Activated T-cell treated with anti-CD3 and anti-CD28 coated beads, Interleukin-2, amount 50 U/mL, for 48 hours (primary cell): ENCODE measurements around the gene BICD2.

ENCODE experiments used
- DNase-seq, 2 experiments: peaks; one replicate each; pipeline ENCODE4 v3.0.0-alpha.2; 2020

BICD2 gene

GRCh38 chr9:92713528-92713927, 51.1 kb downstream of the BICD2 start:
- peak in 1 of 2 experiments; percentile 12 for DNase-seq

DNA sequence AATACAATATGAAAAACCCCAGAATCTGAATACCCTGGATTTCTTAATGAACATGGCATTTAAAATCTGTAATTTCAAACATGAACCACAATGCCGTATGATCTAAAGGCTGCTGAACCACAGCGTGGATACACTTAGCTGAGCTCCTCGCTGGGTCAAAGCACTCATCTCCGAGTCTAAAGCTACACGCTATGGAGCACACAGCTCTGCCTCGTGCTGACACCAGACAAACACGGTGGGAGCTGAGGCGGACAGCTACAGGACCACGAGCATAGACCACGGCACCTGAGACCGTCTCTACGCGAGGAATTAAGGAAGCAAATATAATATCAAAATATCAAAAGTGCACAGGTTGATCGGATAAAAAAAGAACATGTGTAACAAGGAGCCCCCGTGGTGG, 51.9 kb downstream of the BICD2 start:
- peak in 1 of 2 experiments; percentile 9 for DNase-seq

GRCh38 chr9:92711844-92712243, 52.8 kb downstream of the BICD2 start:
- DNase-seq, result peak in 1 of 2 experiments; percentile 16

DNA sequence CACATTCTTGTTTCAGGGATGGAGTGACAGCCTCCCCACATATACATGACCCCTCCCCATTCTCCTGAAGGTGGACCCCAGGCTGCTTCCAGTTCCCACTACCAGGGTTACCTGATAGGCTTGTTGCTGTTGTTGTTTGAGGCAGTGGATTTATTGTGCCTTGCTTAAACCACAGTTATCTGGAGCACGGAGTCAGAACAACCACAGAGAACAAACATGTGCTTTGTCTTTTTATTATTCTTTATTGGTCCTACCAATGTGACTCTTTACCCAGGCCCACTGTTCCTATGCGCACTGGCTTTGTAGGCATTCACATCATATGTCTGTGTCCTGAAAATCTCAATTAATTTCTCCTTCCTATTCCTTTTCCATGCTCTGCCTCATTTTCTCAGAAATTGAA, 53.5 kb downstream of the BICD2 start:
- no peak for DNase-seq

DNA sequence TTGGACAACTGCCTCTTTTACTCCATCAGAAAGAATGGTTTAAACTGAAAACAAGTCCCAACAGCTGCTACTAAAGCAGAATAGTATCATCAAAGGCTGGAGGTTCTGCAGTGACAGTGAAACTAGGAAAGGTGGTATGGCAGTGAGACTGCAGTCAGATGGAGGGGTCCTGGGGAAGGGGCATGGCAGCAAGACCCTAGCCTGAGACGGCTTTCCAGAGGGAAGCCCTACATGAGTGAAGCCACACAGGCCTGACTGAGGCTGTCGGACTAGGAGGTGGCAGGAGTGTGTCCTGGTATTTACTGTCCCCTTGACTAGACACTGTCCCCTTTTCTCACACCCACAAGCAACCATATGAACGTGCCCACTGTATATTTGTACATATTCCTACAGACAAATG, 54.3 kb downstream of the BICD2 start:
- DNase-seq, result no peak

GRCh38 chr9:92709954-92710353, 54.7 kb downstream of the BICD2 start:
- DNase-seq, result no peak

DNA sequence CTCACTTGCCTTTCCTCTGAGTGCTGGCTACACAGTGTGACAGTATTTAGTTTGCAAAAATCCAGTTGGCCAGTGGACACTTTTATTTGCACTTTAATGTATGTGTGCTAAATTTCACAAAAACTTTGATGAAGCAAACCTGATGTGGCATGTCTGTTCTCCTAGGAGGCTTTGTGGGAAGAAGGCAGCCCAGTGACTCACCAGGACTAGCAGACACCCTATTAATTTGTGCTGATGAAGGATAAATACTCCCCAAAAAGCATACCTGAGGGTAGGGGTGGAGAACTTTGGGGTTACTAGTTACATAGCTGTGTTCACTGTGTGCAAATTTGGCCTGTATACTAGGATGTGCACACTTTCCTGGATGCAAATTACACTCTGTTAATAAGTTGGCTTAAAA, 55.4 kb downstream of the BICD2 start:
- DNase-seq, result no peak

GRCh38 chr9:92707530-92707929, 57.1 kb downstream of the BICD2 start:
- no peak for DNase-seq

GRCh38 chr9:92706218-92706940, 58.3 kb downstream of the BICD2 start:
- DNase-seq, result peak; percentile 60 to 63

- DNase-seq, result no peak
Measured at GRCh38 chr9:92704528-92704927, 60.1 kb downstream of the BICD2 start.

- DNase-seq, result no peak
Measured at GRCh38 chr9:92696619-92697018, 68.0 kb downstream of the BICD2 start.

DNA sequence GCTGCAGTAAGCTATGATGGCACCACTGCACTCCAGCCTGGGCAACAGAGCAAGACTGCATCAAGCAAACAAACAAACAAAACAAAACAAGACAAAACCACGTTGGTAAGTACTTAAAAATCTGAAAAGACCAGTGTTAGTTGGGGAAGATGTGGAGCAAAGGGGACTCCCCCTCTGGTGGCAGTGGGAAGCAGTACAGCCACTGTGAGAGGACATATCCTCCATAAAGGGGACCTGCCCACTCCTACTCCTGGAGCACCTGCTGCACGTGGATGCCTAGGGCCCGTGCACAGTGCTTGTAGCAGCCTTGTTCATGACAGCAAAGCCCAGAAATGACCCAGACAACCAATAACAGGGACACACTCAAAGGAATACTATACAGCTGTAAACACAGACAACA, 77.7 kb downstream of the BICD2 start:
- DNase-seq, result no peak

- DNase-seq, result no peak
Measured at GRCh38 chr9:92685022-92685421, 79.6 kb downstream of the BICD2 start.

DNA sequence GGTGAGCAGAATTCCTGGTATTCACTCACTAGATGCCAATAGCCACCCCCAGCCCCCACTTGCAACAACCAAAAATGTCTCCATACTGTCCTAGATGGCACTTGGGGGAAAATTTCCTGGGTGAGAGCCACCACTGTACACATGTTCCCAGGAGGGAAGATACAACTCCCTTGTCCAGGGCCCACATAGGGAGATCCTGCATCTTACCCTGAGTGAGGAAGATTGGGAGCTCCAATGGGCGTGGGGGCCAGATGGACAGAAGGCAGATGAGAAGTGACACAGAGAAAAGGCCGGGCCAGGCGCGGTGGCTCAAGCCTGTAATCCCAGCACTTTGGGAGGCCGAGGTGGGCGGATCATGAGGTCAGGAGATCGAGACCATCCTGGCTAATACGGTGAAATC, 82.4 kb downstream of the BICD2 start:
- DNase-seq, result no peak

DNA sequence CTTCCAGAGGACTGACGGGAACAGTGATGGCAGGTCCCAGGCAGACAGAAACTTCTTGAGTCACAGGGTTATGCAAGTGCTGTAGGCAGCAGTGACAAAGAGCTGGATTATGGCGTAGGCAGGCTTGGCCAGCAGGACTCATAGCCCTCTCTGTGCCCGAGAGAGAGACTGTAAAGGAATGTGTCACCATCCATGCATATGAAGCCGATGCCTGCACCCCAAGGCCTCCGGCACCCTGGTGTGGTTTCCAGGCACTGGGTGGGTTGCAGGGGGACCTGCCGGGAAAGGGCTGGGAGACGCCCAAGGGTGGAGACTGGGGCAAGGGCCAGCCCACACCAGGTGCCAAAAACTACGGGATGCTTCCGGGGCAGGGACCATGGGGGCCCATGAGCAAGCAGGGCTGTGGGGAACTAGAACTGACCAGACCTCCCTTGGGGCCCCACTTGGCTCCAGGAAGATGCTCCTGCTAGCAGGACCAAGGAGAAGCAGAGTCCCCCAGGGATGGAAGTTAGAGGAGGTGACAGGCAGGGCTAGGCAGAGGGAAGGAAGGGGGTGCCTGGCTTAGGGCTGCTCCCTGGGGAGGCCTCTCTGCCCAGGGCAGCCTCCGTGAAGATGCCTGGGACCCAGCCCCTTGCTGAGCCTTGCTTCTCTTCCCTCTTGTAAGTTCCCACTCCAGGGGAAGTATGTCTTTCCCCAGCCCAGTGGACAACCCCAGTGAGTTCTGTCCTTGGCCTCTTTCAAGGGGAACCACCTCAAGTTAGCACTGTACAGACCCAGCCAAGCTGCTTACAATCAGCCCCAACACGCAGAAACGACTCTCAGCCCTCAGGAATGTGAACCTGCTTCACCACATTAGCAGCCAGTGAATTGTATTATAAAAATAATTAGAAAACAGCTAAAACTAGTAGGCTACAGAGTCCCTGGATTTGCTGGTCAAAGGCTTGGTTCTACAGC, 84.2 kb downstream of the BICD2 start:
- DNase-seq, result no peak

DNA sequence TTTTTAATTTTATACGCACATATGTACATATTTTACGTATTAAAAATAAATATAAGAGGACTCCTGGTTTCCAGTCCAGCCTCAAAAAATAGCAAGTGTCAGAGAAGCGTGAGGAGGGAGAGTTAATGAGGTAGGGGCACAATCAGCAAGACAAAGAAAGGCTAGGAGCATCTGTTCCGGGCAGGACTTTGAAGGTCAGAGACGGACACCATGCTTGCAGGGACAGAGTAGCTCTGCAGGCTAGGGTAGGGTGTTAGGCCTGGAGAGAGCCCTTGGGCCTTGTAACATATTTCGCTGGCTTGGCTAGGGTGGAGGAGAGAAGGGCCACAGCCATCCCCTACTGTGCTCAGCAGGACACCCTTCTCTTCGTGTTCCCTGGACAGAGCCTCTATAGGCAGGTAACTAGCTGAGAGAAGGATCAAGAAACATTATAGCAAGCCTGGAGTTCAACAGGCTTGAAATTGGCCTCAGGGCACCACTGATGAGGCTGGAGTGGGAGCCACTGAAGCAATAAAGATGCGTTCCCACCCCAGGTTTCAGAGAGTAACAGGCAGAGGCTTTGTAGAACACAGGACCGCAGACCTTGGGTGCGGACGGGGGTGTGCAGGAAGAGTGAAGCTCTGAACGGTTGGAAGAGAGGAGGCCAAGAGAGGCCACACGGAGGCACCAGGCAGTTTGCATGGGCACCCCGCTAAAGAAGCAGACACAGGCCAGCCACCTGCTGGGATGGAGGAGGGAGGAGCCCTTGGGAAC, 85.0 kb downstream of the BICD2 start:
- DNase-seq, result no peak

- DNase-seq, result peak; percentile 25 to 26
Measured at GRCh38 chr9:92671323-92671722, 93.3 kb downstream of the BICD2 start.

GRCh38 chr9:92669890-92670708, 94.5 kb downstream of the BICD2 start, which contains the start of gene IPPK:
IPPK (minus strand) TSS chr9:92670131; CDS start chr9:92669988, 143 bp downstream.
- DNase-seq, result peak; percentile 98 to 99

GRCh38 chr9:92669527-92669889, 95.1 kb downstream of the BICD2 start:
- peak; percentile 55 to 60 for DNase-seq

DNA sequence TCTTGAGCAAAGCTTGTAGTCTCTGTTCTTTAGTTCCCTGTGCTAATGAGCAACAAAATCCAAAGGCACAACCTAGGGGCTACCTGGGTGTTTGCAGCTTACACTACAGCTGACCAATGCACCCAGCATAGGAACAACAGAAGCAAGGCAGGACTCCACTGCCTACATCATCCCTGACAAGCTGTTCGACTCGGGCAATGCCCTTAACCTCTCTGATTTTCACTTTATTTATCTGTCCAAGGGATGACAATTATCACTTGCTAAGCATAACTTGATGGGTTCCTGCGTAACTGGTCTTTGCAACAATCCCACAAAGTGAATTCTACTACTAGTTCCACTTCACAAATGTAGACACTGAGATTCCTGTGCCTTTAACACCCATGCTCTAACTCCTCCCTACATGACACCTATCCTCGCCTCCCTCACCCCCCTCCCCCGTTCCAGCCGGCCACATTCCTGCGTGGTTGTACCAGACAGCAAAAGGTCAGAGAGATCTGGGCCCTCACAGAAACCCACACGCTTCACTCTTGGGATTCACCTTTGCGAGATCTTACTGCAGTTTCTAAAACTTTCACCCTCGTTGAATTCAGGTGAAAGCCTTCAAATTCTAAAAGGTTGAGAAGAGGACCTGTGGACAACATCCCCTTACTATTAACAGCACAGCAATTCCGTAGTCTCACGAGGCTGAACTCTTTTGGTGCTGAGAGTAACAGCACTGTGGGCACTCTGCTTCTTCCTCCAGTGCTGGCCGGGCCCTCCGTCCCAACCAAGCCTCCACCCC, 95.7 kb downstream of the BICD2 start:
- peak; percentile 62 to 67 for DNase-seq

DNA sequence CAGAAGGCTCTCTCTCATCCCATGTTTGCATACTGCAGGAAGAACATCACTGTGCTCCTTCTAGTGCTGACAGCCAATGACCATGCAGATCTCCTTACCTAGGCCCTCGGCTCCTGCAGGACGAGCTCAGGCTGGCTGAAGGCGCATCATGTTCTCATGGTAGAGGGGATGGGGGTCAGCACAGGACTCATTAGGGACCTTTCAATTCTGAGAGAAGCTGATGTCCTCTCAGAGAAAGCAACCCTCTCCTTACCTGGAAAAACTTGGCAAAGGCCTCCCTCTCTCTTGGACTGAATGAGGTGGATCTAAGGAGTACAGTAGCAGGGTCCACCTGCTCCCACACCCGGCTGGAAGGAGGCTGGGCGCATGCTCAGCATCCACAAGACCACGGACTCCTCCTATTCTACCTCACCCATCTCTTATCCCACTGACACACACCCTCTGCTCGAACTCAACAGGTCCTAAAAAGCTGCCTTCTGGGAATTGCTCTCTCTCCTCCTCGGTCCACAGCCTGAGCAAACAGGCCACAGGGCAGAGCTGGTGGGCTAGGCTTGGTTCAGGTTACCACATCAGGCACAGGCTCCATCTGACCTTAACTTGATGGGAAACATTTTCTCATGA, 97.6 kb downstream of the BICD2 start:
- no peak for DNase-seq
